ENCODE measurements around the gene RPL28. TPM values are rescaled to one million over a fixed set of nuclear protein-coding genes. Genes with fewer than 3 reads are reported as not detected.

The RPL28 gene
- total RNA-seq, 2 experiments from 2014 or later: 3,995 to 4,178 TPM

GRCh38 chr19:55384131-55384919, 1.4 kb upstream of the RPL28 start, which contains the start of gene TMEM238:
Gene TMEM238 (minus strand): TSS chr19:55384292. CDS start chr19:55384259, 33 bp downstream.
- TF ChIP-seq CTCF (IDR thresholded peaks at IDR 0.05): no peak
- no peaks in the 10 kb centered on the region for H3K27me3 ChIP-seq (ENCODE audit: control insufficient read depth in 1 of 2, insufficient read depth in 2 of 2, low read length in 2 of 2)
- ATAC-seq (ENCODE audit: poor library complexity) (no peak), DNase-seq (peak in 11 of 14 experiments; percentile 16 to 68 (median 45))
- Mint-ChIP-seq H3K4me3 (peak within 1 kb of the TSS; percentile 100), H3K9me3 (no peaks in the 10 kb centered on the region), H3K27me3 (no peaks in the 10 kb centered on the region), H3K4me1 (ENCODE audit: low read depth) (peaks cover 68% of the 10 kb centered on the region), H3K36me3 (ENCODE audit: low read depth) (peaks cover 42% of the 10 kb centered on the region), H3K27ac (peak within 1 kb of the TSS; percentile 97)
- no peaks in the 10 kb centered on the region for H3K9me3 ChIP-seq (ENCODE audit: control insufficient read depth in 1 of 2, insufficient read depth in 1 of 2, low read length in 2 of 2)
- peak within 1 kb of the TSS; percentile 72 to 96 for H3K27ac ChIP-seq (ENCODE audit: low read depth in 1 of 2, low read length in 2 of 2)
- H3K4me1 ChIP-seq (ENCODE audit: insufficient read depth, low read length): peaks cover 59% of the 10 kb centered on the region
- peaks cover 27% of the 10 kb centered on the region for H3K36me3 ChIP-seq (ENCODE audit: insufficient read depth, low read length)
- intact Hi-C loops (cut with DNase I, micrococcal nuclease): loop anchor here in 1 of 2 experiments (1.0 to 2.0 kb wide), 2 partner anchors 24 to 83 kb away; no protein-coding TSS in a partner anchor
- CTCF ChIA-PET: interaction anchor here (0.6 to 2.7 kb wide), 11 partner anchors 22 to 299 kb away, joined by 3 to 31 read pairs (median 4); partner anchors contain the start of genes HSPBP1 and KMT5C
- POLR2A ChIA-PET: interaction anchor here (0.8 to 5.4 kb wide), 16 partner anchors 15 to 270 kb away, joined by 3 to 45 read pairs (median 4); partner anchors contain the start of genes HSPBP1, KMT5C, PPP6R1 and SYT5
- peak within 1 kb of the TSS; percentile 99 for H3K4me3 ChIP-seq (ENCODE audit: low read length)

- no peak for TF ChIP-seq CTCF (IDR thresholded peaks at IDR 0.05)
- DNase-seq: peak; percentile 91 to 98 (median 96)
- peak overlapping the region; percentile 97 for H3K27ac Mint-ChIP-seq
- Histone ChIP-seq H3K9me3 (ENCODE audit: control insufficient read depth in 1 of 2, insufficient read depth in 1 of 2, low read length in 2 of 2) (no peaks in the 10 kb centered on the region), H3K4me3 (ENCODE audit: low read length) (peak overlapping the region; percentile 99), H3K4me1 (ENCODE audit: insufficient read depth, low read length) (peaks cover 67% of the 10 kb centered on the region), H3K36me3 (ENCODE audit: insufficient read depth, low read length) (peaks cover 35% of the 10 kb centered on the region), H3K27me3 (ENCODE audit: control insufficient read depth in 1 of 2, insufficient read depth in 2 of 2, low read length in 2 of 2) (no peaks in the 10 kb centered on the region), H3K27ac (ENCODE audit: low read depth in 1 of 2, low read length in 2 of 2) (peak overlapping the region; percentile 72 to 96)
- ATAC-seq (ENCODE audit: poor library complexity): peak; percentile 78
- no peaks in the 10 kb centered on the region for H3K27me3 Mint-ChIP-seq
- peak overlapping the region; percentile 100 for H3K4me3 Mint-ChIP-seq
- peaks cover 50% of the 10 kb centered on the region for H3K36me3 Mint-ChIP-seq (ENCODE audit: low read depth)
- H3K4me1 Mint-ChIP-seq (ENCODE audit: low read depth): peaks cover 76% of the 10 kb centered on the region
- H3K9me3 Mint-ChIP-seq: no peaks in the 10 kb centered on the region
- ChIA-PET CTCF (interaction anchor here (1.3 to 2.7 kb wide), 6 partner anchors 46 to 131 kb away, joined by 4 to 31 read pairs (median 7); partner anchors contain the start of genes HSPBP1 and KMT5C), POLR2A (interaction anchor here (0.8 to 5.4 kb wide), 14 partner anchors 15 to 269 kb away, joined by 3 to 45 read pairs (median 7); partner anchors contain the start of genes HSPBP1, KMT5C, PPP6R1 and SYT5)
- intact Hi-C loops (cut with DNase I, micrococcal nuclease): loop anchor here (1.0 to 5.0 kb wide), 6 partner anchors 24 to 257 kb away; partner anchors contain the start of genes KMT5C (in 2 of the 2), COX6B2 (in 1 of the 2), PPP6R1 (in 1 of the 2) and ZNF580 (in 1 of the 2)
Observed at GRCh38 chr19:55384920-55385723, 610 bp upstream of the RPL28 start.
